Suprapubic skin (tissue), 4 donors: ENCODE measurements around the gene CRB1. TPM values are rescaled to one million over a fixed set of nuclear protein-coding genes. Genes with fewer than 3 reads are reported as not detected.

Source experiments
- DNase-seq, 2 donors: peaks; one replicate each; pipeline ENCODE4 v3.0.0-alpha.2; 2019; ENCODE audit warnings: low spot score in 2 of 2
- H3K27ac ChIP-seq: fragments of 200-600 bp; sonication (generic); one replicate; pipeline ENCODE4 v1.5.1; 2019
- H3K27me3 ChIP-seq: fragments of 200-600 bp; sonication (generic); one replicate; pipeline ENCODE4 v1.5.1; 2019
- H3K36me3 ChIP-seq: fragments of 200-600 bp; sonication (generic); one replicate; pipeline ENCODE4 v1.5.1; 2019
- H3K4me1 ChIP-seq: fragments of 200-600 bp; sonication (generic); one replicate; pipeline ENCODE4 v1.5.1; 2019
- H3K4me3 ChIP-seq: fragments of 200-600 bp; sonication (generic); one replicate; pipeline ENCODE4 v1.5.1; 2019; ENCODE audit warnings: mild to moderate bottlenecking
- H3K9me3 ChIP-seq: fragments of 200-600 bp; sonication (generic); one replicate; pipeline ENCODE4 v1.5.1; 2019
- EP300 ChIP-seq: sonication (generic); formaldehyde crosslinking; IDR thresholded peaks from one replicate; pipeline ENCODE4 v1.6.1; 2017; ENCODE audit warnings: antibody characterized with exemption
- POLR2A ChIP-seq, 2 donors: fragments of 450-650 bp; IDR thresholded peaks; one replicate each; pipeline ENCODE4 v1.6.1; 2017; ENCODE audit warnings: antibody characterized with exemption in 2 of 2, mild to moderate bottlenecking in 2 of 2, moderate library complexity in 2 of 2
- POLR2AphosphoS5 ChIP-seq, 3 donors: sonication (generic); formaldehyde crosslinking; IDR thresholded peaks; one replicate each; pipeline ENCODE4 v1.6.1; 2017; ENCODE audit warnings: antibody characterized with exemption in 3 of 3
- WGBS: methylation state at CpG from one replicate; pipeline ENCODE4 v1.1.5; 2018; 5-methylcytosine and 5-hydroxymethylcytosine counted together
- total RNA-seq, 4 donors: library from RNA; depleted of rRNA; stranded (reverse); fragments of >200 nt; gene quantifications; one replicate each; pipeline ENCODE4 v1.1.0, GENCODE V29; 2016
- TF ChIP-seq, protein P1 (sequence below), 2 donors: fragments of 200-600 bp in 1 of 2; fragments of 450-650 bp in 1 of 2; sonication (generic) in 1 of 2; IDR thresholded peaks; one replicate each; pipeline ENCODE4 v1.5.1; 2016 to 2019; ENCODE audit warnings: antibody characterized with exemption in 2 of 2, mild to moderate bottlenecking in 1 of 2, moderate library complexity in 1 of 2

The CRB1 gene
- total RNA-seq, 4 donors from 2014 or later = 0.16 TPM; not detected in 3

DNA sequence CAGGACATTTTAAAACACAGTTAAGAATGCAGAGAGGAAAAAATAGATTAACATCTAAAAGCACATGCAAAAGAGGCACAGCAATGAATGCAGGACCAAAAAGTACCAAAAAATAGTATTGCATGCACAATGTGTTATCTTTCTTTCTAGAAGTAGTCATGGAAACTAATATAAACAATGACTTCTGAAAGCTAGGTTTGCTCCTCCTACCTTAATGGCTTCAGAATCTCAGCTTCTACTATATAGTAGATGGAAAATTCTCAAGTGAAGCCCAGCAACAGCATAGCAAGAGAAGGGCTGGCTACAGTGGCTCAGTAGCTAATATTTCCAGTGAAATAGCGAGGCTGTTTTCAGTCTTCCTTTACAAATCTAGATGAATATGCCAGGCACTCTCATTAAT, 125.1 kb downstream of the CRB1 start:
- TF ChIP-seq POLR2A (IDR thresholded peaks at IDR 0.05) = no peak
- TF ChIP-seq, protein P1, sequence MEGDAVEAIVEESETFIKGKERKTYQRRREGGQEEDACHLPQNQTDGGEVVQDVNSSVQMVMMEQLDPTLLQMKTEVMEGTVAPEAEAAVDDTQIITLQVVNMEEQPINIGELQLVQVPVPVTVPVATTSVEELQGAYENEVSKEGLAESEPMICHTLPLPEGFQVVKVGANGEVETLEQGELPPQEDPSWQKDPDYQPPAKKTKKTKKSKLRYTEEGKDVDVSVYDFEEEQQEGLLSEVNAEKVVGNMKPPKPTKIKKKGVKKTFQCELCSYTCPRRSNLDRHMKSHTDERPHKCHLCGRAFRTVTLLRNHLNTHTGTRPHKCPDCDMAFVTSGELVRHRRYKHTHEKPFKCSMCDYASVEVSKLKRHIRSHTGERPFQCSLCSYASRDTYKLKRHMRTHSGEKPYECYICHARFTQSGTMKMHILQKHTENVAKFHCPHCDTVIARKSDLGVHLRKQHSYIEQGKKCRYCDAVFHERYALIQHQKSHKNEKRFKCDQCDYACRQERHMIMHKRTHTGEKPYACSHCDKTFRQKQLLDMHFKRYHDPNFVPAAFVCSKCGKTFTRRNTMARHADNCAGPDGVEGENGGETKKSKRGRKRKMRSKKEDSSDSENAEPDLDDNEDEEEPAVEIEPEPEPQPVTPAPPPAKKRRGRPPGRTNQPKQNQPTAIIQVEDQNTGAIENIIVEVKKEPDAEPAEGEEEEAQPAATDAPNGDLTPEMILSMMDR (IDR thresholded peaks at IDR 0.05) = no peak
- no peak for TF ChIP-seq POLR2AphosphoS5 (IDR thresholded peaks at IDR 0.05)
- no peak for TF ChIP-seq EP300
- Histone ChIP-seq H3K9me3 (no peaks in the 10 kb centered on the region), H3K27ac (no peak overlapping the region), H3K27me3 (no peaks in the 10 kb centered on the region), H3K4me3 (no peak overlapping the region), H3K36me3 (no peaks in the 10 kb centered on the region), H3K4me1 (no peaks in the 10 kb centered on the region)
- DNase-seq = no peak
- WGBS = 84% methylated on average over 1 of the region's 1 CpG

- H3K9me3 ChIP-seq = no peaks in the 10 kb centered on the region
- no peak for DNase-seq
These were observed 125.7 kb downstream of the CRB1 start for GRCh38 chr1:197393772-197394171.

DNA sequence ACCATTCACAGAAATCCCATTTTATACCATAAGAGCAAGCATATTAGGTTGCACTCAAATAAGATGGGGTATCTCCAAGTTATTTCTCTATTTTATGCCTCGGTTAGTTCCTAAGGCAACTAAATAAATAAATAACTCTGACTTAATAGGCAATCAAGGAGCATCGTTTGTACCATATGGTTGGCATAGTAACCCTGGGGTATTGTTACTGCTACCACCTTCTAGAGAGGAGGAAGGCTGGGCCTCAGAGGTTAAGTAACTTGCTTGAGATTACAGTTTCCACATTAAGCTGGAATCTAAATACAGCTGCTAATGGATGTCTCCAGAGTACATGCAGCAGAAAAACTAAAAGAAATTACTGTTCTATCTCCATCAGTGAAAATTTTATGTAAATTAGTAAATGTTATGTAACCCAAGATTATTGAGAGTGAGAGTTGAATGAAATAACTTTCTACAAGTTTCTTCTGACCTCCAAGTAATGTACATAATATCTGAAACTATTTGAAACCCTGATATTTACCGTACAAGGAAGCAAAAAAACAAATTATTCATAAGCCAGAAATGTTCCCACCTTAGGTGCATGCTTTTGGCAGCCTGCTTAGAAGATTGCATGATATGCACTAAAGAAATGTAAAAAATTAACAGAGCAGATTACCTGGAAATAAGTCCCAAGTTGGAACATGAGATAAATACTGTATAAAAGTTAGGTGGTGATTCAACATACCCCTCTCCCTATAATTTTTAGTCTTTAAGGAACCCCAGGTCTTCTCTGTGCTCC, 127.0 kb downstream of the CRB1 start:
- Histone ChIP-seq H3K4me1 (no peaks in the 10 kb centered on the region), H3K27ac (no peak overlapping the region), H3K9me3 (no peaks in the 10 kb centered on the region), H3K36me3 (no peaks in the 10 kb centered on the region), H3K4me3 (no peak overlapping the region), H3K27me3 (no peaks in the 10 kb centered on the region)
- WGBS = 61% methylated on average over 3 of the region's 3 CpGs
- no peak for TF ChIP-seq EP300
- no peak for TF ChIP-seq POLR2A (IDR thresholded peaks at IDR 0.05)
- DNase-seq = no peak

More at GRCh38 chr1:197393772-197394171, 125.7 kb downstream of the CRB1 start:
- no peak for TF ChIP-seq EP300
- no peak for TF ChIP-seq POLR2AphosphoS5 (IDR thresholded peaks at IDR 0.05)
- no peak for TF ChIP-seq POLR2A (IDR thresholded peaks at IDR 0.05)
- Histone ChIP-seq H3K4me3 (no peak overlapping the region), H3K27ac (no peak overlapping the region), H3K27me3 (no peaks in the 10 kb centered on the region), H3K36me3 (no peaks in the 10 kb centered on the region), H3K4me1 (no peaks in the 10 kb centered on the region)
- WGBS = 92% methylated on average over 4 of the region's 4 CpGs

DNA sequence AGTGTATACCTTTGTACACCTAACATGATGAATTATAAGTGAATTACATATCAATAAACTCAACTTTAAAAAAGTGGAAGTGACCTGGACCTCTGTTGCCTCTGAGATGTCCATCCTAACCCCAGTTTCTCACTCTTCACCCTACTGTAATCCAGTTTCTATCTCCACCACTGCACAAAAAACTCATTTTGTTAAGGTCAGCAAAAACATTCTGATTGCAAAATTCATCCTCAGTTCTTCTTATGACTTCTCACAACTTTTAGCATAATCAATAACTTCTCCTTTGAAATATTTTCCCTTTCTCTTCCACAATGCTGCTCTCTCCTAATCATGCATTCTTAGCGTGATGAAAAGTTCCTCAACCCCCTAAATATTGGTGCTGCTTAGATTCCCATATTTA, 129.8 kb downstream of the CRB1 start:
- TF ChIP-seq POLR2A (IDR thresholded peaks at IDR 0.05) (no peak), EP300 (no peak), POLR2AphosphoS5 (IDR thresholded peaks at IDR 0.05) (no peak)
- TF ChIP-seq, protein P1 (IDR thresholded peaks at IDR 0.05) = no peak
- no peaks in the 10 kb centered on the region for H3K9me3 ChIP-seq
- DNase-seq = no peak
- no peak overlapping the region for H3K27ac ChIP-seq
- no peaks in the 10 kb centered on the region for H3K27me3 ChIP-seq
- H3K4me3 ChIP-seq = no peak overlapping the region
- WGBS = 98% methylated on average over 1 of the region's 1 CpG
- H3K36me3 ChIP-seq = no peaks in the 10 kb centered on the region
- no peaks in the 10 kb centered on the region for H3K4me1 ChIP-seq

DNA sequence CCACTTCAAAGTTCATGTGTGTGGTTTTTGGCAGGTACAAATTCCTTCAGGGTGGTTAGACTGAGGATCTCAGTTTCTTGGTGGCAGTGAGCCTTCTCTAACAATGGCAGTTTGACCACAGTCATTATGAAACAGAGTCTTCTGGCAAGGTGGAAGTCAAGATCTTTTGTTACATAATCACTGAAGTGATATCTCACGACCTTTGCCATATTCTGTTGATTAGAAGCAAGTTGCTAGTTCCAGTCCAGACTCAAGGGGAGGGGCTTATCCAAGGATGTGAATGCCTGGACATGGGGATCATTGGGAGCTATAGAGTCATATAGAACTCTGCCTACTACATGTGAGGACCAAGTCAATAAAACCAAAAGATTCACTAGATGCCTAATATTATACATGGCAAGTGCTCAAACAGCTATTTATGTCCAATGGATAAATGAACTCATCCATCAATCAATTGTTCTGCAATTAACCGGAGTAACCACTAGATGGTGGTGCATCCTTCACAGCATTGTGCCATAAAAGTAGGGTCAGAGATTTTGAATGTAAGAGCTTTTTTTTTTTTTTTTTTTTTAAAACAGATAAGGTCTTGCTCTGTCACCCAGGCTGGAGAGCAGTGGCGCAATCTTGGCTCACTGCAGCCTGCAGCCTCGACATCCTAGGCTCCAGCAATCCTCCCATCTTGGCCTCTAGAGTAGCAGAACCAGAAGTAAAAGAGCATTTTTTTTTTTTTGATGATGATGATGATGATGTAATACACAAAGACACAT, 131.9 kb downstream of the CRB1 start:
- no peaks in the 10 kb centered on the region for H3K4me1 ChIP-seq
- DNase-seq = no peak
- H3K4me3 ChIP-seq = no peak overlapping the region
- no peaks in the 10 kb centered on the region for H3K9me3 ChIP-seq
- H3K27me3 ChIP-seq = no peaks in the 10 kb centered on the region
- no peak for TF ChIP-seq POLR2A (IDR thresholded peaks at IDR 0.05)
- no peak for TF ChIP-seq POLR2AphosphoS5 (IDR thresholded peaks at IDR 0.05)
- TF ChIP-seq, protein P1 (IDR thresholded peaks at IDR 0.05) = no peak
- no peak for TF ChIP-seq EP300
- H3K36me3 ChIP-seq = no peaks in the 10 kb centered on the region
- no peak overlapping the region for H3K27ac ChIP-seq
- WGBS = 29% methylated on average over 4 of the region's 4 CpGs

- H3K27me3 ChIP-seq = no peaks in the 10 kb centered on the region
These were observed 132.5 kb downstream of the CRB1 start for GRCh38 chr1:197400522-197400902.

More at GRCh38 chr1:197400522-197400902, 132.5 kb downstream of the CRB1 start:
- H3K9me3 ChIP-seq = no peaks in the 10 kb centered on the region
- WGBS = 69% methylated on average over 2 of the region's 2 CpGs
- H3K4me3 ChIP-seq = no peak overlapping the region
- H3K36me3 ChIP-seq = no peaks in the 10 kb centered on the region
- no peak for DNase-seq
- TF ChIP-seq EP300 (no peak), POLR2AphosphoS5 (IDR thresholded peaks at IDR 0.05) (no peak), POLR2A (IDR thresholded peaks at IDR 0.05) (no peak)
- TF ChIP-seq, protein P1 (IDR thresholded peaks at IDR 0.05) = no peak
- no peak overlapping the region for H3K27ac ChIP-seq
- no peaks in the 10 kb centered on the region for H3K4me1 ChIP-seq
